Activated T-cell treated with anti-CD3 and anti-CD28 coated beads for 48 hours (primary cell): Measurements from ENCODE around the gene APOF.
"Not testable (repeated sequence)": the region's sequence is repeated elsewhere in the genome, so short reads cannot be mapped to it uniquely, and the experiment has no call there.

Experiments
- DNase-seq: peaks from one replicate; pipeline ENCODE4 v3.0.0-alpha.2; 2020; ENCODE audit warnings: low read depth

The APOF gene

GRCh38 chr12:56362130-56363059 is at the start of gene APOF:
TSS of gene APOF (minus strand) at chr12:56362857. CDS start at chr12:56362745, 112 bp downstream.
- no peak for DNase-seq

- DNase-seq, result no peak
These were observed 49.4 kb upstream of the APOF start for GRCh38 chr12:56411781-56412639.

- DNase-seq, result no peak
These were observed 48.1 kb upstream of the APOF start for GRCh38 chr12:56410768-56411167.

- no peak for DNase-seq
These were observed 46.3 kb upstream of the APOF start for GRCh38 chr12:56408799-56409417.

- DNase-seq, result not testable (repeated sequence)
These were observed 41.6 kb upstream of the APOF start for GRCh38 chr12:56404227-56404626.

- DNase-seq, result not testable (repeated sequence)
These were observed 39.0 kb upstream of the APOF start for GRCh38 chr12:56401612-56402011.

GRCh38 chr12:56401125-56401524 is 38.5 kb upstream of the APOF start:
- not testable (repeated sequence) for DNase-seq

GRCh38 chr12:56399466-56399865 is 36.8 kb upstream of the APOF start:
- not testable (repeated sequence) for DNase-seq

- DNase-seq, result no peak
These were observed 35.7 kb upstream of the APOF start for GRCh38 chr12:56398324-56398723.

GRCh38 chr12:56392331-56392730 is 29.7 kb upstream of the APOF start:
- DNase-seq, result no peak

GRCh38 chr12:56391721-56392120 is 29.1 kb upstream of the APOF start:
- no peak for DNase-seq

- DNase-seq, result no peak
These were observed 26.8 kb upstream of the APOF start for GRCh38 chr12:56389412-56389811.

- DNase-seq, result no peak
These were observed 24.6 kb upstream of the APOF start for GRCh38 chr12:56387152-56387736.

- no peak for DNase-seq
These were observed 23.2 kb upstream of the APOF start for GRCh38 chr12:56385873-56386272.

- DNase-seq, result no peak
These were observed 20.0 kb upstream of the APOF start for GRCh38 chr12:56382611-56383010.

GRCh38 chr12:56377989-56378316 is 15.3 kb upstream of the APOF start:
- DNase-seq, result no peak

- no peak for DNase-seq
These were observed 14.8 kb upstream of the APOF start for GRCh38 chr12:56377310-56377988.

- DNase-seq, result no peak
These were observed 13.2 kb upstream of the APOF start for GRCh38 chr12:56375598-56376434.

GRCh38 chr12:56374726-56375597 is 12.3 kb upstream of the APOF start:
- no peak for DNase-seq

- no peak for DNase-seq
These were observed 10.9 kb upstream of the APOF start for GRCh38 chr12:56373515-56373914.
